SK-N-SH treated with all-trans-retinoic acid at 6 μM for 48 hours (cell line): ENCODE data around the gene AGAP4.
"Not testable (repeated sequence)": the region's sequence is repeated elsewhere in the genome, so short reads cannot be mapped to it uniquely, and the experiment has no call there.

Source experiments
- CSRNP3 ChIP-seq: fragments of 250-450 bp; sonication (Bioruptor Pico); IDR thresholded peaks from 2 replicates; pipeline ENCODE4 v1.5.1; 2021; ENCODE audit warnings: mild to moderate bottlenecking, moderate library complexity
- TOX ChIP-seq: fragments of 250-450 bp; sonication (Bioruptor Pico); IDR thresholded peaks from 2 replicates; pipeline ENCODE4 v1.8.0; 2021; ENCODE audit warnings: mild to moderate bottlenecking, moderate library complexity, borderline replicate concordance
- ZFP30 ChIP-seq: fragments of 450-650 bp; formaldehyde crosslinking; IDR thresholded peaks from 2 replicates; pipeline ENCODE4 v1.5.0; 2022; ENCODE audit warnings: mild to moderate bottlenecking, moderate library complexity

- not testable (repeated sequence) for TF ChIP-seq CSRNP3, ZFP30, TOX (CRISPR knock-in tag)
Measured at GRCh38 chr10:45889539-45890230, 42.4 kb upstream of the AGAP4 start.
